ENCODE measurements around the gene FRMD3.

The FRMD3 gene

DNA sequence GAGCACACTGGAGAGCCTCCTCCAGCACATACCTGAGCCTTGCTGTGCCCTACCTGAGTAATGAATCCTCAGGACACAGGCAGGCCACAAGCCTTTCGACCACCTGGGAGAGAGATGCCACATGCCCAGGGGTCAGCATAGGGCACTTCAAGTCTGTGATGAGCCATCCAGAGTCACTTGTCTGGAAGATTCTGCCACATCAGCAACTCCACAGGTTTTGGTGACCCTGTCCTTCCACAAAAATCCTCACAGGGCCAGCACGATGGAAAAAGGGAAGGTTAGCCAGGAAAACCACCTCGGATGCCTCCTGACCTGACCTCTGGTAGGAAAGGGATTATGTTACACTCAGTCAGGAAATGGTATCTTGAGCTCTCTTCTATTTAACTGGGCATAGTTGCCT, 46.8 kb downstream of the FRMD3 start:
- no peak for DNase-seq (ENCODE audit: low spot score)

GRCh38 chr9:83489961-83490360, 48.2 kb downstream of the FRMD3 start:
- TF ChIP-seq CTCF (IDR thresholded peaks at IDR 0.05; ENCODE audit: extremely low read depth, missing control alignments): no peak
- no peak for DNase-seq (ENCODE audit: low spot score)

More for the DNA sequence above, 46.8 kb downstream of the FRMD3 start:
- TF ChIP-seq CTCF (IDR thresholded peaks at IDR 0.05; ENCODE audit: extremely low read depth, missing control alignments): no peak

GRCh38 chr9:83484990-83485389, 53.2 kb downstream of the FRMD3 start:
- DNase-seq (ENCODE audit: low spot score): no peak
- TF ChIP-seq CTCF (IDR thresholded peaks at IDR 0.05; ENCODE audit: extremely low read depth, missing control alignments): no peak

DNA sequence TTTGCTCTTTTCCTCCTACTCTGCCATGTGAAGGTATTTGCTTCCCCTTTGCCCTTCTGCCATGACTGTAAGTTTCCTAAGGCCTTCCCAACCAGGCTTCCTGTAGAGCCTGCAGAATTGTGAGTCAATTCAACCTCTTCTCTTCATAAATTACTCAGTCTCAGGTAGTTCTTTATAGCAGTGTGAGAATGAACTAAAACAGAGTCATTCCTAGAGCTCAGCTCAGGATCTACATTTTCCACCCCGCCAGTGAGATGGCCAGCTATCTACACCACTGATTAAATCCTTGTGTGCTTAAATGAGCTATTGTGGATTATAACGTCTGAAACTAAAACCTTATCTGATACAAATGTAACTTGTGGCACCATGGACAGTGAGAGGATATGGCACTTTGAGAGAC, 55.0 kb downstream of the FRMD3 start:
- DNase-seq (ENCODE audit: low spot score): no peak
- TF ChIP-seq CTCF (IDR thresholded peaks at IDR 0.05; ENCODE audit: extremely low read depth, missing control alignments): no peak

DNA sequence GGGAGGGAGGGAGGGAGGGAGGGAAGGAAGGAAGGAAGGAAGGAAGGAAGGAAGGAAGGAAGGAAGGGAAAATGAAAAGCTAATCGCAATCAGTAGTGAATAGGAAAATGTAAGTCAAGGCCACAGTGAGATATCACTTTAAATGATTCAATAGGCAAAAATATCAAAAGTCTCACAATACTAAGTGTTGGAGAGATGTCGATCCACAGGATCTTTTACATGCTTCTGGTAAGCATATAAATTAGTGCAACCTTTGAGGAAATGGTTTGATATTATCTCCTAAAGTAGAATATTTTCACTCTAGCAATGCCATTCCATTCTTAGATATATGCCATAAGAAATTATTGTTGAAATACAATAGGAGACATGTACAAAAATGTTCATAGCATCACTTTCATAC, 58.4 kb downstream of the FRMD3 start:
- no peak for TF ChIP-seq CTCF (IDR thresholded peaks at IDR 0.05; ENCODE audit: extremely low read depth, missing control alignments)
- DNase-seq (ENCODE audit: low spot score): no peak

DNA sequence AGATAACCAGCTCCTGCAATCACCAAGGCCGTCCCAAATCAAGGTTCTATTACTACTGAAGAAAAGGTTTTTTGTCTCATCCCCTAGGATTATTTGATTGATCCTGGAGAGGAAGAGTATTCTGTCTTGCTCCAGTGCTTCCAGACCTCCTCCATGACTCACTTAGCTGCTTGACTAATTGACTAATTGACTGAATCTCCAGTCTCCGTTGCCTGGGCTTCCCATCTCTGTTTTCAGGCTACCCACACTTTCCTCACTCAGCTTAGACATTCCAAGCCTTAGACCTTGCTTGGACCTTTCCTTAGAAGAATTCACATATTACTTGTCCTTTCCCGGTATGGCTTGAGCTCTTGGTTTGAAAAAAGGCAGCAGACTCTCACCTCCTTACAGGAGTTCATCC, 60.6 kb downstream of the FRMD3 start:
- no peak for TF ChIP-seq CTCF (IDR thresholded peaks at IDR 0.05; ENCODE audit: extremely low read depth, missing control alignments)

DNA sequence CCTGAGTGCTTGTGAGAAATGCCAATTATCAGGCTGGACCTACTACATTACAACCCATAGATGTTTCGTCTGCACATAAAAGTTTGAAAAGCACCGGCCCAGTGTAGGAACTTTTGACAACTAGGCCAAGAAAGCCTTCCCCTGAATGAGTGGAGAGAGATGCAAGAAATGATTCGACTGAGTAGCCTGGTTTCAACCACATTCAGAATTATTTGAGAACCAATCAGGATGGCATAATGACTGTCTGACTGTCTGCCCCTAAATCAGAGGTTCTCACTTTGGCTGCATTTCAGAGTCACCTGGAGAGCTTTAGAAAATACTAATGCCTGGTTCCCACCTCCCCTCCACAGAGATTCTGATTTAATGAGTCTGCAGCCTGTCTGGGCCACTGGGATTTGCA, 61.1 kb downstream of the FRMD3 start:
- no peak for DNase-seq (ENCODE audit: low spot score)
- TF ChIP-seq CTCF (IDR thresholded peaks at IDR 0.05; ENCODE audit: extremely low read depth, missing control alignments): no peak

More for the DNA sequence above, 60.6 kb downstream of the FRMD3 start:
- DNase-seq (ENCODE audit: low spot score): no peak

Data from GM20000 (cell line).